Measurements from ENCODE around the gene TSPAN4.

- no peak for TF ChIP-seq POLR2A (IDR thresholded peaks at IDR 0.05)
- no peak for TF ChIP-seq CTCF (IDR thresholded peaks at IDR 0.05)
- TF ChIP-seq EP300 (IDR thresholded peaks at IDR 0.05), result no peak
These were observed 70.4 kb downstream of the TSPAN4 start for GRCh38 chr11:913043-913442.

Measured in stomach (tissue), 4 donors.